Hepatocyte (in vitro differentiated cells): Measurements from ENCODE around the gene NDUFA5.
"Not testable (repeated sequence)": the region's sequence is repeated elsewhere in the genome, so short reads cannot be mapped to it uniquely, and the experiment has no call there.

ENCODE experiments used
- EZH2 ChIP-seq: fragments of 200-600 bp; sonication (generic); IDR thresholded peaks from 2 replicates; pipeline ENCODE4 v1.6.1; 2016; ENCODE audit warnings: antibody characterized with exemption, mild to moderate bottlenecking, borderline replicate concordance
- TF ChIP-seq, protein P1 (sequence below): fragments of 200-600 bp; sonication (generic); IDR thresholded peaks from 2 replicates; pipeline ENCODE4 v1.5.1; 2016; ENCODE audit warnings: antibody characterized with exemption, mild to moderate bottlenecking; ENCODE audit not compliant: poor library complexity

DNA sequence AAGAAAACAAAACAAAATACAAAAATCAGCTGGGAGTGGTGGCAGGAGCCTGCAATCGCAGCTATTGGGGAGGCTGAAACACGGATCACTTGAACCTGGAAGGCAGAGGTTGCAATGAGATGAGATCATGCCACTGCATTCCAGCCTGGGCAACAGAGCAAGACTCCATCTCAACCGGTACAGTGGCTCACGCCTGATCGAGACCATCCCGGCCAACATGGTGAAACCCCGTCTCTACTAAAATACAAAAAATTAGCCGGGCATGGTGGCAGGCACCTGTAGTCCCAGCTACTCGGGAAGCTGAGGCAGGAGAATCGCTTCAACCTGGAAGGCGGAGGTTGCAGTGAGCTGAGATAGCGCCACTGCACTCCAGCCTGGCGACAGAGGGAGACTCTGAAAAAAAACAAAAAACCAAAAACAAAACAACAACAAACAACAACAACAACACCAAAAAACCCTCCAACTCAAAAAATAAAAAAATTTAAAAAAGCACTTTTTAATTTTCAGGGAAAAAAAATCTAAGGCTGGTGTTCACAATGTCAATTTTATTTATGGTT is 27.5 kb downstream of the NDUFA5 start:
- TF ChIP-seq, protein P1, sequence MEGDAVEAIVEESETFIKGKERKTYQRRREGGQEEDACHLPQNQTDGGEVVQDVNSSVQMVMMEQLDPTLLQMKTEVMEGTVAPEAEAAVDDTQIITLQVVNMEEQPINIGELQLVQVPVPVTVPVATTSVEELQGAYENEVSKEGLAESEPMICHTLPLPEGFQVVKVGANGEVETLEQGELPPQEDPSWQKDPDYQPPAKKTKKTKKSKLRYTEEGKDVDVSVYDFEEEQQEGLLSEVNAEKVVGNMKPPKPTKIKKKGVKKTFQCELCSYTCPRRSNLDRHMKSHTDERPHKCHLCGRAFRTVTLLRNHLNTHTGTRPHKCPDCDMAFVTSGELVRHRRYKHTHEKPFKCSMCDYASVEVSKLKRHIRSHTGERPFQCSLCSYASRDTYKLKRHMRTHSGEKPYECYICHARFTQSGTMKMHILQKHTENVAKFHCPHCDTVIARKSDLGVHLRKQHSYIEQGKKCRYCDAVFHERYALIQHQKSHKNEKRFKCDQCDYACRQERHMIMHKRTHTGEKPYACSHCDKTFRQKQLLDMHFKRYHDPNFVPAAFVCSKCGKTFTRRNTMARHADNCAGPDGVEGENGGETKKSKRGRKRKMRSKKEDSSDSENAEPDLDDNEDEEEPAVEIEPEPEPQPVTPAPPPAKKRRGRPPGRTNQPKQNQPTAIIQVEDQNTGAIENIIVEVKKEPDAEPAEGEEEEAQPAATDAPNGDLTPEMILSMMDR, result not testable (repeated sequence)
- not testable (repeated sequence) for TF ChIP-seq EZH2
